GM19035 (cell line): Measurements from ENCODE around the gene FBXO42.

Source experiments
- ATAC-seq: cut with Tn5 transposase; IDR thresholded peaks from one replicate; pipeline ENCODE4 v1.9.1; 2021; ENCODE audit not compliant: unreplicated experiment

The FBXO42 gene

DNA sequence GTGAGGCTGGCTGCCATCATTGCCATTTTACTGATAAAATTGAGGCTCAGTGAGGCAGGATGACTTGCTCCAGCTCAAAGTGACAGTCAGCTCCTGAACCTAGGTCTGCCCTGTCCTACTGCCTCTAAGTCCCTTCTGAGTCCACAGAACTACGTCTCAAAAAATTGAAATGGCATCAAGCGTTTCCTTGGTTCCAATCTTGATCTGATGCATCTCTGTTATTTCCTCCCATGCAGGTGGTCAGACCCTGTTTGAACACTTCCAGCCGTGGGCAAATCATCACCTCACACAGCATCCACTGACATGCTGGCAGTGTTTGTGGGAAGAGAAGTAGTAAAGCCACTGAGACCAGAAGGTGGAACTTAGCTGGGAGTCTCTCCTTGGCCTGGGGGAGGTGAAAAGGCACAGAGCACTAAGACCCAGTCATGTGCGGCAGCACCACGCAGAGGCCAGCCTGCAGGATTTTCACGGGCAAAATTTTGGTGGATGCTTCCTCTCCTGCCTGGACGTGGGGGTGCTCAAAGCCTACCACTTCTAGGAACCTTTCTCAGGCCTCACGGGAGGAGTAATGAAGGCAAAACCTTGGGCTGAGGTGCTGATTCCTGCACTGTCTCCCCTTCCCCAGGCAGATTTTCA, 107.5 kb downstream of the FBXO42 start:
- ATAC-seq, result no peak

DNA sequence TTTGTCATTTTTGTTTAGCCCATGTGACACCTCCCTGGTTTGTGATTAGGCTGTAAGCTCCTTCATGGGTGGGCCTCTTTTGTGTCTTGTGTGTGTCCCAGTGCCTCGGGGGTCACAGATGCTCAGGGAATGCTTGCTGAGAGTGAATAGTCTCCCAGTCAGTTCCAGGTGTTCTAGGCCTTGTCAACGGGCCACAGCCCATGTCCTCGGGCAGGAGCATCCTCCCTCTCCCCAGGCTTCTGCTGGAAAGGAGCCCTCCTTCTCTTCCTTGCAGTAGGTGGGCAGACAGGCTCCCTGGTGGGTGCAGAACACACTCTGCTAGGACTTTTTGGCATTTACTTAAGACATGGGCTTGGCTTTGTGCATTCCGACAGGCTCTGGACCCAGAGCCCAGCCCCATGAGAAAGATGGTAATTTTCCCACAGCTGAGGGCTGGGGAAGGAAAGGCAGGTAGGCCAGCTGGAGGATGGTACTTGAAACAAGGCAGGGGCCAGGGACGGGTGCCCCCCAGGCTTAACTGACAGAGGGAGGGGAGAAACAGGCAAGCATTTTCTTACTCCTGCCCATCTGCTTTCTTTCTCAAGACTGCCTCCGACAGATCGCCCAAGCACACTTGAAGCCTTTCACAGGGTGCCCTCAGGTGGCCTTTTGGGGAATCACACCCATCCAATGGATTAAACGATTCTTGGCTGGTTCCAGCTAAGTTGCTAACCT, 108.2 kb downstream of the FBXO42 start:
- no peak for ATAC-seq

DNA sequence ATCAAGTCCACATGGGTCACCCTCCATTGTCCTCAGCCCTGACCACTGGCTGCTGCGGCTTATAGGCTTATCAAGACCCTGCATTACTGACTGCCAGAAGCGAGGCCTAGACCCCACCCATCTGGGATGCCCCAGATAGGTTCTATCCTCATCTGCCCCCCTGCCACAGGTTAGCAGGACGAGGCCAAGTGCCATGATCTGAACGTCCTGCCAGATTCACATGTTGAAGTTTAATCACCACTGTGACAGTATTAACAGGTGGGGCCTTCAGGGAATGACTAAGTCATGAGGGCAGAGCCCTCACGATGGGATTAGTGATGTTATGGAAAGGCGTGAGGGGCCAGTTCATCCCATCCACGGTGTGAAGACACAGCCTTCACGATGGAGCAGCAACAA, 109.1 kb downstream of the FBXO42 start:
- ATAC-seq, result no peak

DNA sequence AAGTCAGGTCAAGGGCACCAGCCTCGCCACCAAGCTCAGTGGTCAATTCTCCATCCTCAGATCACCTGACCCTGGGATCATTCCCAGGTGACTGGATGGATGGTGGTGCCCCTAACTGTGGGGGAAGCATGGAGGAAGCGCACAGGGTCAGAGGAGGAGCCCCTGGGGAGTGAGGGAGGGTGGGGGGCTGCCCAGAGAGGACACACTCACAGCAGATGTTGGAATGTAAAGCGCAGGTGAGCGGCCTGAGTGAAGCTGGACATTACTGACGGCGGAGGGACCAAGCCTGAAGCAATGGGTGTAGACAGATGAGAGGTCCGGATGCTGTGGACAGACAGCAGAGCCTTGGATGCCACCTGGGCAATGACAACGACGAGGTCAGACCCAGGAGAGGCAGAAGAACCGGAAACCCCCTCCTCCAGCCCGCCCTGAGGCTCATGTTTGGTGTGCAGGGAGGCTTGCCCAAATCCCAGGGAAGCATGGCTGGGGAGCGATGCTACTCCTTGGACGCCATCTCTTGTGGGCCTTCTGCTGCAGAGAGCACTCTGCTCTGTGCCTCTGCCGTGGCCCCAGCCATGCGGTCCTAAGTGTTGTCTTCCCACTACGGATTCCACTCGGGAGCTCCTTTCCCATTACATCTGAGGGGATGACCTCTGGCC, 109.6 kb downstream of the FBXO42 start:
- ATAC-seq, result no peak

DNA sequence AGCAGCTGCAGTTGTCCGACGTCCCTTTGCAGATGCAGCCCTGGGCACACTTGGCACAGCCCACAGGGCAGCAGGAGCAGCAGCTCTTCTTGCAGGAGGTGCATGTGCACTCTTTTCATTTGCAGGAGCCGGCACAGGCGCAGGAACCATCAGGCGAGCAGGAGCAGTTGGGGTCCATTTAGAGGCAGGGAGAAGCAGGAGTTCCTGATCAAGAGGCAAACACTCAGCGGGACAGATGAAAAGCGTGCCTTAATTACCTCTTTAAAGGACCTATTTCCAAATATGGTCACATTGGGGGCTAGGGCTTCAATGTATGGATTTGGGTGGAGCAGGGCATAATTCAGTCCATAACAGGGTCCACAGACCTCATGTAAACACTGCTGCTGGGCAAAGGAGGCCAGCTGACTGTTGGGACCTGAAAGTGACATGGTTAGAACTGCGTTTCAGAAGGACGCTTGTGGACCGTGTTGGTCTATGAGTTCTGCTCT, 111.0 kb downstream of the FBXO42 start:
- no peak for ATAC-seq

DNA sequence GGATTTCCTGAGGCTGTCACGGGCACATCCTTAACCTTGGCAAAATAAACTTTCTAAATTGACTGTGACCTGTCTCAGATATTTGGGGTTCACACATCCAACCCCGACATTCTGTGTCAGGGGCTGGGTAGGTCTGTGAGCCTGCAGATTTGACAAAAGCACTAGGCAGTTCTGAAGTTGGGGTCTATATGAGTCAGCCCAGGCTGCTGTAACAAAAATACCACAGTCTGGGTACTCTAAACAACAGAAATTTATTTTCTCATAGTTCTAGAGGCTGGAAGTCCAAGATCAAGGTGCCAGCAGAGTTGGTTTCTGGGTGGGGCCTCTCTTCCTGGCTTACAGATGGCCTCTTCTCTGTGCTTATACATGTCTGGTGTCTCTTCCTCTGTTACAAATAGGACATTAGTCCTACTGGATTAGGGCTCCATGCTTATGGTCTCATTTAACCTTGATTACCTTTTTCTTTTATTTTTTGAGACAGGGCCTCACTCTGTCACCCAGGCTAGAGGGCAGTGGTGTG, 112.2 kb downstream of the FBXO42 start:
- ATAC-seq, result no peak

DNA sequence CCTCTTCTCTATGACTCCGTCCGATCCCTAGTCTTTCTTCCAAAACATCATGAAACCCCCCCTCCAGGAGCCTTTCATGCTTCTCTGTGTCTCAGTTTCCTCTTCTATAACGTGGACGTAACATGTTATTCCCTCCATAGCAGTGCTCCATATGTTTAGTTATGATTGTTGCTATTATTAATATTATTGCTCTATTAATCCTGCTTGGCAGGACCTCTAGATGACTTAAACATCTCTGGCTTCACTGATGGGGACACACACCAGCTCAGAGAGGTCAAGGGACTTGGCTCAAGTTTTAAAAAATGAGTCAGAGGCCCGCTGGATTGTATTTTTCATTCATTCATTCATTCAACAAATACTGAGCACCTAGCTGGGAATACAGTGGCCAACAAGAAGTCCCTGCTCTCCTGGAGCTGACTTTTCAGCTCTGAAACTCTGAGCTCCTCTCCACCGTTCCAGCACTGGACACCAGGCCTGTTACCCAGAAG, 114.9 kb downstream of the FBXO42 start:
- ATAC-seq, result peak; percentile 18

DNA sequence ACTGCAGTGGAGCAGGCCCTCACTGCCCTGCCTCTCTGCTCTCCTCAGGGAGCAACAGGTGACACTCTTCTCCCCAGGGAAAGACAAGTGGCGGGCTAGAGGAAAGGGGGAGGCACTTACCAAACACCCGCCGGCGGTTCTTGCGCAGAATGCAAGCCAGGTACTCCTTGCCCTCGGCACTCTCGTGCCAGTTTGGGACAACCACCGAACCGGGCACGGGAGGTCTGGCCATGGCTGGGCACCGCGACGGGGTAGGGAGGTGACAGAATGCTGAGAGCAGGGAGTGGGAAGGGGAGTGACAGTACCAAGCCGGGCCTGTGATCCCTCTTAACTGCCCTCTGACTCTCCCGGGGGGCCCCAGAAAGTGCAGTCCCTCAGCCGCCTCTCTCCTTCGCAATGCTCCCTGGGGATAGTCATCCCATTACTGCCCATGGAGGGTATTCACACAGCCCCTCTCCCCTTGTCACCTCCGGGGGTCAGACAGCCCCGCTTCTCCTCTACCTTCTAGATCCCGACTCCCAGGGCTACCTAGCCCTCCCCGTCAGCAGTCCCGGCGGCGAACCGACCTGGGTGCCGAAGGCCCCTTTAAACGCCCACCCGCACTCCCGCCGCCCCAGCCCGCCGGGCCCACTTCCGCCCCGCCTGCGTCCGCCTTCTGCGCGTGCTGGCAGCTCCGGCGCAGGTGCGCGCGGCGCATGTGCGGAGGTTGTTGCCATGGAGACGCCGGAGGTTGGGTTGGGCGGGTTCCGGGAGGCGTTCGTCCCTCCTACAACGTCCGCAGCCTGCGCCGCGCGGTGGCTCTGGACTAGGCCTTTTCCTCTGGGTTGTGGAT, 115.6 kb downstream of the FBXO42 start, which contains the start of gene CPLANE2:
CPLANE2 (minus strand) TSS at position 673 of the 832 bp plus-strand sequence; CDS start at position 232, 441 bp downstream.
- ATAC-seq, result peak; percentile 83

DNA sequence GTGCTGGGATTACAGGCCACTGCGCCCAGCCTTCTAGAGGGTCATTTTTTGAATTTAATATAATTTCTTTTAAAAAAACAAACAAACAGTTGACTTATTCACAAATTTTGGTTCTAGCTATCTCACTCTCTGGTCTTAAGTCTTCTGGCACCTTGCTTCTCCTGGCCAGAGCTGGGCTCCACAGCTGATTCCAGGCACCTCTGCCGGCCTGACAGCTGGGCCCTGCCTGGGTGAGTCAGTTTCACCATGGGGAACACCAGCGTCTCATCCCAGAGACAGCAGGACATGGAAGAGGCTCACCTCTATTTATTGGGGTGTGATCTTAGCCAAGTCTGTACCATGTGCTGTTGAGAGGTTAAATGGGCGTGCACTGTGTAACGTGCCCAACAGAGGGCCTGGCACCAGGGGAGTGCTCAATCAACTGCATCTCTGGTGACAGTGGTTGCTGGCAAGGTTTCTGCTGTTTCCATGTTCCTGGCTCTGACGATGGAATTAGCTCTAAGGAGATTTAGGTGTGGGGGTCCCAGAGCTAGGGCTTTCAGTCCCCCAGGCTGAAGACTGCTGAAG, 116.3 kb downstream of the FBXO42 start:
- peak; percentile 31 for ATAC-seq

DNA sequence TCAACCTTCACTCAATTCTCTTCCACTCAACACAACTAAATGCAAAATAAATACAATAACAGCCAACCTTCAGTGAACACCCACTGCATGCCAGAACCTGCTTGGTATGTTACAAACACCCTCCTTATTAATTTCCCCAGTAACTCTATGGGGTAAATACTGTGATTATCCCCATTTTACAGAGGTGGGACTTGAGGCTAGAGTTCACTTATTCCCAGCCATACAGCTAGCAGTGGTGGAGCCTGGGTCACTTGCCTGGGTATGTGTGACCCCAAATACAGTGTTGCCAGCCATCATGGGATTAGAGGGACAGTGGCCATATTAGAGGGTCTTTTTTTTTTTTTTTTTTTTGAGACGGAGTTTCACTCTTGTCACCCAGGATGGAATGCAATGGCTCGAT, 116.9 kb downstream of the FBXO42 start:
- no peak for ATAC-seq

DNA sequence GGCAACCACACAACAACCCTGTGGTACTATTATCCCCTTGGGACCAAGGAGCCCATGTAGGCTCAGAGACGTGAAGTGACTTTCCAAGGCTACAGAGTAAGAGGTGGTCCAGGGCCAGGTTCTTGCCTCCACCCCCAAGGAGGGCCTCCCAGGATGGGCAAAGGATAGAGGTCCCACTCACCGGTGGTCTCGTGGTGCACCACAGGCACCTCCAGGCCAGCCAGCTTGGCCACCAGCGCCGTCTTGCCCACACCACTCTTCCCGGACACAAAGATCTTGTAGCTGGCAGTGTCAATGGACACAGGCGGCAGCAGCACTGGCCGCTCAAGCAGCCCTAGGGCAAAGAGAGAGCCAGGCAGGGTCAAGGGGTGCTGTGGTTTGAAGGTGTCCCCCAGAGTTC, 118.8 kb downstream of the FBXO42 start:
- no peak for ATAC-seq

DNA sequence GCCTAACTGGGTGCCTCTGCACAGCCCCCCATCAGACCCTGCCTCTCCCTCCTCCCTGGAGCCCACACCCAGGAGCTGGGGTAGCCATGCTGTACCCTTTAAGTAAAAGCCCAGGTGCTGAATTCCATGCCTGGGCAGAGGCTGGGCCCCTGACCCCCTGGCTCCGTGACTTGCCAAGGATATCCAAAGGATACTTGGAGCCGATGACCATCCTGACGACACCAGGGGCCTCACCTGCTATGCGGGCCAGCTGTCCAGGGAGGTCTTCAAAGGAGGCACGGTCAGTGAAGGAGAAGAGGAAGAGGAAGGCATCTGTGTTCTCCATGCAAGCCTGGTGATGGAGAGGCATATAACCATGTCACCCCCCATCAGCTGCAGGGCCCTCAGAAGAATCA, 120.0 kb downstream of the FBXO42 start:
- no peak for ATAC-seq

DNA sequence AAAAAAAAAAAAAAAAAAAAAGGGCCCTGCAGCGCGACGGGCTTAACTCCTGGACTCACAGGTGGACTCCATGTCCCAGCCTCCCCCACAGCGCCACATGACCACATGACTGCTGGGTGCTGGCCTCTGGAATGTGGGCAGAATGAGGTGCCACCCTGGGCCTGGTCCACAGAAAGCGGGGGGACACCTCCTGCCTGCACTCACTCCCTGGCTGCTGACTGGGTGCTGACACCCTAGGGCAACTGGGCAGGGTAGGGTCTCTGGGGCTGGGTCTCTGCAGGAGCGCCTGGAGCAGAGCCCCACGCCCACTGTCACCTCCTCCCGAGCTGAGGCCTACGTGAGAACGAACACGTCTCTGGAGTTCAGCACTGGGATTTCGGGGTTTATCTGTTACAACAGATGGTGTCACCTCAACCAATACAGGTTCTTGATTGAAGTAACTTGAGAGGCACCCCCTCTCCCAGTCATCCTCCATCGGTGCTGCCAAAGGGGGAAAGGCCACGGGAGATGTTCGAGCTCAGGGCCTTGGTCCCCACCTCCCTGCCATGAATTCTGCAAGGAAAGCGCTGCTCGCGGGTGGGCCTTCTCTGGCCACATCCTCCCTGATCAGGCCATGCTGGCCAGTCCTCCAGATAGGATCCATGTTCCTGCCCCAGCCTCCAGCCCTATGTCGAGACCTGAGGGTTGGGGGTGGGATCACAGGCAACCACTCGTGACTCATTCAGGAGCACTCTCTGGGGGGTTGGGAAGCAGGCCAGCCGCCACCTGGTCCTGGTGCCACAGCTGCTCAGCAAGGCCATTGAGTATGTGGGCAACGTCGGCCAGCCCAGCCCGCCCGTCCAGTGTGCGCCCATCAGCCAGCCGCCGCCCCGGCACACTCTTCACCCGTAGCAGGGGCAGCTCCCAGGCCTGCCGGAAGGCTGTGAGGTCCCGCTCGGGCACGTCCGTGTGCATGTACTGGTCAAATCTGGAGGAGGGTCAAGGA, 120.7 kb downstream of the FBXO42 start:
- ATAC-seq, result no peak

DNA sequence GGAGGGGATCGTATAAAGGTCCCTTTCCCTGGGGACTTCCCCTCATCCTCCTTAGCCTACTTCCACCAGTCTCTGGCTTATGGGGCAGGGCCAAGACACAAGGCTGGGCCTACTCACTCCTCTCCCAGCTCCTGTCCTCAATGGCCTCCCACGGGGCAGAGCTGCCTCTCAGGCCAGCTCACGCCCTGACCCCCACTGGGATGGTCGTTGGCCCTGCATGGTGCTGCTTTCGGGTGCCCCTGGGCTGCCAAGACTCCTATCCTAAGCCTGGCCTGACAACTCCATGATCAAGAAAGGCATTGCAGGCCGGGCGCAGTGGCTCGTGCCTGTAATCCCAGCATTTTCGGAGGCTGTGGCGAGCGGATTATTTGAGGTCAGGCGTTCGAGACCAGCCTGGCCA, 121.5 kb downstream of the FBXO42 start:
- no peak for ATAC-seq

DNA sequence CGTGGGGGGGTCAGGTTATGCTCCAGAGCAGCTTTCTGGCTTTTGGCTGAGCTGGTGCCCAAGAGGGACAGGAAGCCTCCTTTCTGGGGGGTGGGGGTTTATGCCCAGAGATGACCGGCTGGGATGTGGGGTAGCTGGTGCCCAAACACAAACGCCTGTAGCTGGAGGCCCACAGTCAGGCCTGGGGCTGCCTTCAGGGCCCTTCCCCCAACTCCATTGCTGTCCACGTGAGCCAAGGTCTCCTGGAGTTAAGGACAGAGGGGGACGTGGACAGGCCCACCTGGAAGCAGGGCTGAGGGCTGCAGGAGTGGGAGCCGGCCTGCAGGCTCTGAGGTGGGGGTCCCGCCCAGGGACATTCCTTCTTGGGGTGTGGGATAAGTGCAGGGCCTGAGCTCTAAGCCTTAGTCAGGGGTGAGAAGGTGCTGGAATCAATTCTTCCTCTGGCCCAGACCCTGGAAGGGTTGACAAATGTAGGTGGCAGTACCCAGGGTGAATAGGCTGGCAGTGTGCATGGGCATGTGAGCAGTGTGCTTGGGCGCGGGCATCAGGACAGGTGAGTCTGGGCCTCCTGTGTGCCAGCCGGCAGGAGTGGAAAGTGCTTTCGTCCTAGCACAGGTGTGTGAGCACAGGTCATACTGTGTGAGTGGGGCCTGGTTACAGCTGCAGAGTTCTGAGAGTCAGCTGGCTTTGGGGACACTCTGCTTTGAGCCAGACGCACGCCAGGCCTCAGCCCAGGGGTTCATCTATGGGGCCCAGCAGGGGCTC, 122.1 kb downstream of the FBXO42 start:
- no peak for ATAC-seq

DNA sequence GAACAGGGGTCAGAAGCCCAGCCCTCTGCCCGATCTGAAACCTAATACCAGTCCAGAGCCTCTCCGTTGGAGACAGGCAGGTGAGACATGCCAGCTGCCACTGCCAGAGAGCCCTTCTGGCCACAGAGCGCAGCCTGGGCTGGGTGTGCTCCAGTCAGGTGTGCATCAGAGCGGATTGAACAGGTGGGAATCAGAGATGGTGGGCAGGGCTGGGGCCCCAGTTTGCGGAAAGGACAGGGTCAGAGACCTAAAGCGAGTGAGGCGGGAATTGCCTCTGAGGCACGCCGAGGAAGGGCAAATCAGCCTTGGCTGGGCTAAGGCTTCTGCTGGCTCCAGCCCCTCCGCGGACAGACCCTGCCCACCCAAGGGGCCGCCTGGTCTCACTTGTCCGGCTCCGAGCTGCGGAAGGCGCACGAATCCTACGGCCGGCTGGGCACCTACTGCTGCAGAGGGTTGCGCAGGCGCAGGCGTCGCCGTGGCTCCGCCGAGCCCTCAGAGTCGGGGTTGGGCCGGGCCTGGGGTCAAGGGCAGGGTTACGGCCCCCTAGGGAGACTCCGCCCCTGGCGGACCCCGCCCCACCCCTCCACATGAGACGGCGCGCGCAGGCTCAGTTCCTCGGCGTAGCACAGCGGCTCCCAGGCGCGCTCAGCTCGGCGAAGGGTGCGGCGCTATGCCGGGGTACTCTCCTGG, 125.6 kb downstream of the FBXO42 start:
- no peak for ATAC-seq

DNA sequence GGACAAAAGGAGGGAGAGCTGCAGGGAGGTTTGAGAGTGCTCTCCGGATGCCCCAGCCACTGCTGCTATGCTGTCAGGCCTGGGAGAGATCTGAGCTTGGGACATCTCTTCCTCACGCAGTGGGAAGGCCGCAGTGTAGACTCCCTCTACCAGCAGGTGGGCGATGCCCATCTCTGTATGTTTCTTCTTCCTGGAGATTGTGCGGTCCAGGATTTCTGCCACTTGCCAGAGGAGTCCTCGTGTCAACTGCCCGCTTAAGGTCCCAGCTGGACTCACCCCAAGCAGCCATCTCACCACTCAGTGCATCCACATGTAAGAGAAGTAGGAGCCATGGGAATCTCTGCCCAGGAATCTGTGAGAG, 126.2 kb downstream of the FBXO42 start:
- ATAC-seq, result no peak

DNA sequence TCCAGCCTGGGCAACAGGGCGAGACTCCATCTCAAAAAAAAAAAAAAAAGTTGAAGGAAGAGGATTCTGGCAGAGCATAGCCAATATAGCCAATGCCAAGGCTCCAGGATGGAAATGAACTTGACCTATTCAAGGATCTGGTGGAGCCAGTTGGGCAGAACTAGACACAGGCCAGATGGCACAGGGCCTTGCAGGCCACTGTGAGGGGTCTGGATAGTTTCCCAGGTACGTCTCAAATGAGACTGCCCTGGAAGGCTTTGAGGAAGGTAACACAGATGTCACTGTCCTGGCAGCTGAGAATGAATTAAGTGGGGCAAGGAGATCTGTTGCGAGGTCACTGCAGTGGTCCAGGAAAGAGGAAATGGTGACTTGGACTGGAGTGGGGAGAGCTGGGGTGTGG, 127.8 kb downstream of the FBXO42 start:
- ATAC-seq, result no peak
